ENCODE data around the gene ADRA2B.

ADRA2B gene

DNA sequence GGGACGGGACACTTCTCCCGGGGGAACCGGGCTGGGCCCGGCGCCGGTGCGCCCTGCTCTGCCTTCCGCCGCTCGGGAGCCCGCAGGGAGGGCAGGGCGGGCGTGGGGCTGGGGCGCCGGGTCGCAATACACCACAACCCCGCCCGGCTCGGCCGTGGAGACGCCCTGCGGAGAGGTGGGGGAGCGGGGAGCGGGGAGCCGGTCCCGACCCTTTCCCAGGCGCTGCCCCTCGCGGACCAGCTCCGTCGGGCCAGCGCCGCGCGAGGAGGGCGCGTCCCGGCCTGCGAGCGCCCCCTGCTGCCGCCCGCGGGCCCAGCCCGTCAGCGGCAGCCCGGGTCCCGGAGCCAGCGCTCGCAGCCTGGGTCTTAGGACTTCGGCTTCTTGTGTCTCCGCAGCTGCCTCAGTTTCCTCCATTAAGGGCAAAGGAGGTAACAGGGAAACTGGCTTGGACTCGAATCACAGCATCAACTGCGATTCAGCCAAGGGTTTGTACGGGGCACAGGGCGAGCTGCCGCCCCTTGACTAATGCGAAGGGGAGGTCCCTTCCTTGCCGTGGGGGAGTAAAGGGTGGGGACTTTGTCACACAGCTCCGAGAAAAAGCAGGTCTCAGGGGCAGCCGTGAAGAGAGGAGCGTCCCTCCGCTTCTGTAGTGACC, 635 bp upstream of the ADRA2B start:
- no peak for DNase-seq (ENCODE audit: low read depth)

DNA sequence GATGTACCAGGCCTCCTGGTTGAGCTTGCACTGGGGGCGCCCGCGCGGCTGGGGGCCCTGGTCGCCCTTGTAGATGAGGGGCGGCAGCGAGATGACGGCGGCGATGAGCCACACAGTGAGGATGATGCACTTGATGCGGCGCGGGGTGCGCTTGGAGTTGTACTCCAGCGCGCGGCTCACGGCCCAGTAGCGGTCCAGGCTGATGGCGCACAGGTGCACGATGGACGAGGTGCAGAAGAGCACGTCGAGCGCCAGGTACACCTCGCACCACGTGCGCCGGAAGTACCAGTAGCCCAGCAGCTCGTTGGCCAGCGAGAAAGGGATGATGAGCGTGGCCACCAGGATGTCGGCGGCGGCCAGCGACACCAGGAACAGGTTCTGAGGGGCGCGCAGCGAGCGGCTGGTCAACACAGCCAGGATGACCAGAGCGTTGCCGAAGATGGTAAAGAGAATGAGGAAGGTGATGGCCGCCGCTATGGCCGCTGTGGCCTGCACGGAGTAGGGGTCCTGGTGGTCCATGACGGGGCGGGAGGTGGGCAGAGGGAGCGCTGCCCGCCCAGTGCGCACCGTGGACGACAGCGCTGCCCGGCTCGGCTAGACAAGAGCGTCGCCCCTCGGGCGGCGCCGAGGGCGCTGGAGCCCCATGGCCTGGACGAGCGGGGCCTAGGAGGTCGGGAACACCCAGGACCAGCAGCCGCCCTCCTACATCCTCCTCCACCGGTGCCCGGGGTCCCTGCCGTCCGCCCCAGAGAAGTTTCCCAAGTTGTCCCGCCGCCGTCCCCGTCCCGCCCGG, 544 bp downstream of the ADRA2B start:
- no peak for DNase-seq (ENCODE audit: low read depth)

DNA sequence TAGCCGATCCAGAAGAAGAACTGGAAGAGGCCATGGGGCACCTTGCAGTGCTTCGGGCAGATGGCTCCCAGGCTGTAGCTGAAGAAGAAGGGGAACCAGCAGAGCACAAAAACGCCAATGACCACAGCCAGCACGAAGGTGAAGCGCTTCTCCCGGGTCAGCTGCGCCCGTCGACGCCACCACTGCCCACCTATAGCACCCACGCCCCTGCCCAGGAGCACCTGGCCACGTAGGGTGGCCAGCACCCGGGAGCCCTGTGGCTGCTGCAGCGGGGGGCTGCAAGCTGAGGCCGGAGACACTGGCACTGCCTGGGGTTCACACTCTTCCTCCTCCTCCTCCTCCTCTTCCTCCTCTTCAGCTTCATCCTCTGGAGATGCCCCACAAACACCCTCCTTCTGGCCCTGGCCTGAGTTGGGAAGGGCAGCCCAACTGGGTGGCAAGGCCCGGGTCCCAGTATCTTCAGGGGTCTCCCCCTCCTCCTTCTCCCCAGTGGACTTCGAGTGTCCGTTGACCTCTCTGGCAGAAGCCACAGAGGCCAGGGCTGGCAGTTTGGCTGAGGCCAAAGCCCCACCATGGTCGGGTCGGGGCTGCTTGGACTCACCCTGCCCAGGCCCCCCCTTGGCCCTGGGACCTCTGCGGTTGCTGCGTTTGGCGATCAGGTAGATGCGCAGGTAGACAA, 1.3 kb downstream of the ADRA2B start:
- no peak for DNase-seq (ENCODE audit: low read depth)

DNA sequence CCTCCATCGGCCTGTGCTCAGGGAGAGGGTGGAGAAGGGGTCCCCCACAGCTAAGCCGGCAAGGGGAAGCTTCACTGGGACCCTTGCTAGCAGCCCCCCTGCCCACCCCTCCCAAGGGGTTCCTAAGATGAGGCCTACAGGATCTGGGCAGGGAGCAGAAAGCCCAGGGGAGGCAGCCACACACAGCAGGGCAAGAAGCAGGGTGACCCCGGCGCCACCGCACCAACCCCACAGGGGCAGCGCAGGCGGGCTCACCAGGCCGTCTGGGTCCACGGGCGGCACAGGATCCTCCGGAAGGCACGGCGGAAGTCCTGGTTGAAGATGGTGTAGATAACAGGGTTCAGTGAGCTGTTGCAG, 1.8 kb downstream of the ADRA2B start:
- no peak for DNase-seq (ENCODE audit: low read depth)

DNA sequence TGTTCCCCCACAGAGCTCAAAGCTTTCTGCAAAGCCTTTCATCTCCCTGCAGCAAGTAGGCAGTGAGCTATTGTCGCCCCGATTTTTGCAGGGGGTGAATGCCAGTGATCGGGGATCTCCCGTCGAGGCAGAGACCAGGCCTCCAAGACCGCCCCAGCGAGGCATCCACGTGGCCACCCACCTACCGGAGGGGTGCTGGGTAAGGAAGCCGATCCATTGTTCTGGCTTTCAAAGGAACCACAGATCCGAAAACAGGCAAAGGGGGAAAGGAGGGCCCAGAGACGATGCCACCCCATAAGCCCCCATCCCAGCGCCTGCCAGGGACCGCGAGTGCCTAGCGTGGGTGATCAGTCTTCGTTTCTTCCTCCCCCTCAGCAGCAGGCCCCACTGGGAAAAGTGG, 2.4 kb downstream of the ADRA2B start:
- no peak for DNase-seq (ENCODE audit: low read depth)

DNA sequence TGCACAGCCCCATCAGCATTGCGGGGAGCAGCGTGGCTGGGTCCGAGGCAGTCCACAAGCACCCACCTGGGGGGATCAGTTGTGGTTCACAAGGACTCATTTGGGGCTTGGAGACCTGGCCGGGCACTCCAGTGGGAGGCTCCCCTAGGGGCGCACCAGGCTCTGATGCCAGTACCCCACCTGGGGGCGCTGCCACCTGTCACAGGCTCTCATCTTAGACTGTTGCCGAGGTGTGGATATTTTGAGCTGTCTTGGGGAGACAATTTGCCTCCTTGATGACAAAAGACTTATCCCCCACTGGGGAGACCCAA, 3.0 kb downstream of the ADRA2B start:
- no peak for DNase-seq (ENCODE audit: low read depth)

DNA sequence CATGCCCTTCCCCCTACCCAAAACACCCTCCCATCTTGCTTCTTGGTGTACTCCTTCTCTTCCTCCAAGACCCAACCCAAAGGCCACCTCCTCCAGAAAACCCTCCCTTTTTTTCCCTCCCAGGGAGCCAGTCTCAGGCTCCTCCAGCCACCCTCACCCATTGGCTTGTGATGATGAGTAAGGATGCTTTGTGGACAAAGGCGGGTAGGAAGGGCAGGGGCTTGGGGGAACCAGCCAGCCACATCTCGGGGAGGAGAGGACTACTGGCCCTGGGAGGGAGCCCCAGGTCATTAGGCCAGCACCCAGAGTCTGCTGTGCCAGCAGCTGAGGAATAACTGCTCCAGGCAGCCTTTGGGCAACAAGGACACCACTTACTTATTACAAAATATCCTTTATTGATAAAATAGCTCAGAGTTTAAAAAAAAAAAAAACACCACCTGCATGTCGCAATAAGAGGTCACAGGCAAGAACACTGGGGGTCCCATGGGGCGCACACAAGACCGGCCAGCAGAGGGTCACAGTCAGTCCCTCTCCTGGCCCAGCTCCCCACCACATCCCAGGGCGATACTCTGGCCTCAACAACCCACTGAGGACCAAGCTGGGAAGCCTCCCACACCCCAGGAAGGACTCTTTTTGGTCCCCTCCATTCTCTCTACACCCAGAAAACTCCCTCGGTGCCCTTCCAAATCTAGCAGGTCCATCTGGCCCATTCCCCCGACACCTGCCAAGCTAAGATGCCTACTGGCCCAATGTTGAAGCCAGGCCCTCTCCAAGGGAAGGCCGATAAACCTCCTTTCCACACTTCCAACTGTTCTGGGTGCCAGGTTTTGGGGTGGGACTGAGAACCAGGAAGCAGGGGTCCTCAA, 3.6 kb downstream of the ADRA2B start:
- DNase-seq (ENCODE audit: low read depth), result no peak

DNA sequence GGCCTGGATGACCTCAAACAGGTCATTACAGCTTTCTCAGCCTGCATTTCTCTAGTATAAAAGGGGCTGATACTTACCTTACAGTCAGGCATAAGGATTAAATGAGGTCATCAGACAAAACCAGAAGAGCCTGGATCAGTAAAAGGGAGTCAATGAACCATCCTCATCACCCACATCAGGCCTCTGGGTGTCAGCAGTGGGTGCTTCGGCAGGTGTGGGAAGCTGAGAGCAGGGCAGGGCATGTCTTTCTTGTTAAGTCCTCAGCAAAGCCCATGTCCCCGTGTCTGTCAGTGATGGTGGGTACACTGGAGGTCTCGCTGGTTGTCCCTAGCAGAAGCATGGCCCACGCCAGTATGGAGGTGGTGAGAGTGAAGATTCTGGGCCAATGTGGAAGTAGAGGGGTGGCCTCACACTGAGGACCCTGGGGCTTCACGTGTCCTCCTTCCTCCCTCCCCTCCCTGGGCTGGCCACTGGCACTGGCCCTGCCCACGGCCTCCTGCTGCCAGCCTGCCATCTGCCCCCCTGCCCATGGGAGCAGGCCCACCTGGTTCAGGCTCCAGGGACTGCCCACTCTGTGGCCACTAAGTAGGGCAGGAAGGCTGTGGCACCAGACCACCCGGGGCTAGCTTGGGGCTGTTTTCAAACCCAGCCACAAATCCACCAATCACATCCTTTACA, 4.4 kb downstream of the ADRA2B start:
- DNase-seq (ENCODE audit: low read depth), result no peak

DNA sequence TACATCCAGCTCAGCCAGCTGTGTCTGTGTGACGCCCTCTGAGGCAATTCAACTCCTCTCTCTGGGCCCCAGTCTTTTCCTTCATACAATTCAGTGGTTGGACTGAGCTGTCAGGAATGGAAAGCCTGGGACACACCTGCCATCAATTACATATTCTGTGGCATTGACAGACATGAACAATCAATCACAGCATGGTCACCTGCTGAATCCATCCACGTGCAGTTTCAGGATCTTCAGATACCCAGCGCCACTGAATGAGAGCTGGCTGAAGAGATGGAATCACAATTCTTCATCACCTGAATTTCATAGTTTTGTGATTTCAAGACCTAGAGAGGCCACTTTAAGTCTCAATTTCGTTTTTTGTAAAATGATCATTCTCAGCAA, 5.1 kb downstream of the ADRA2B start:
- DNase-seq (ENCODE audit: low read depth), result no peak

DNA sequence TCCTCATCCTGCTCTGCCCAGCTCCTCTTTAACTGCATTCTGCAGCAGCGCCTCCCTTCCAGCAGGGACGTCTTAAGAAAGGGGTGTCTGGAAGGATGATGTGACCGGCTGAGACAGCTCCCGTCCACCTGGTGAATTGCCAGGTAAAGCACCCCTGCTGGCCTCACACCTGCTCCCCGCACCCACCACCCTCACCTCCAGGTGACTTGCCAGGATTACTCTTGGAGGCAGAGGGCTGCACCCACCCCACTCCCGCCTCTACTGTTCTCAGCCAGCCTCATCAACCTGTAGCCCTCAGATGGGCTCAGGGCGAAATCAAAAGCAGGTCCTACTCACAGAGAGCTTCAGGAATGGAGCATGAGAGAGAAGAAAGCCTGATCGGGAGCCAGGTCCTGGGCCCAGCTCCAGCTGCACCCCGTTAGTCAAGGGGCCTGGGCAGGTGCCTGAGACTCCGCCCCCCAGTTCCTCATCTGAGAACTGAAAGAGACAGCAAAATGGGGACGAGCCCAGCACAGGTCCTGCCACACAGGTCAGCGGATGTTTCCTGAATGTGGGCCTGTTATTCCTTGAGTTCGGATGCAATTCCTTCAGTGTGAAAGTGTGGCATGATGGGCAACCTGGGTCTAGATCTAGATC, 5.6 kb downstream of the ADRA2B start:
- no peak for DNase-seq (ENCODE audit: low read depth)

DNA sequence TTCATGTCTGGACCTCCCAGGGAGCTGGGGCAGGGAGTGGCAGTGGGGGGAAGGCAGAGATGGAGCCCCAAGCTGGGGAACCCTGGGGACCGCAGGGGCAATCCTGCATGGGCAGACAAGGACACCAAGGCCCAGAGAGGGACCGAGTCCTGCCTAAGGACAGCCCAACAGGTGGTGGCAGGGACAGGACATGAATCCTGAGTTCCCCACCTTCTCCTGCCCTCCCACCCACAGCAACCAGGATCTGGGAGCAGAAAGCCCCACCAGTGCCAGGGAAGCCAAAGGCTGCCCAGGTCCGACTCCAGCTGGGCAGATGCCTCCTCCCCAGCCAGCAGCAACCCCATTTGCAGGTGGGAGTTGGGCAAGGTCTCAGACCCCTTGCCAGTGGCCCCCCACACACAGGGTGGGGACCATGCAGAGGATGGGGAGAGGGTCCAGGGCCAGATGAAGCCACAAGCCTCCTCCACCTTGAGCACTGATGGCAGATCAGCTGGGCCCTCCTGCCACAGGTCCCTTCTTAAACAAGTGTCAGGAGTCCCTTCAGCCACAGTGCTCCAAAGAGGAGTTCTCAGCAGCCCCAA, 6.3 kb downstream of the ADRA2B start:
- DNase-seq (ENCODE audit: low read depth), result no peak

DNA sequence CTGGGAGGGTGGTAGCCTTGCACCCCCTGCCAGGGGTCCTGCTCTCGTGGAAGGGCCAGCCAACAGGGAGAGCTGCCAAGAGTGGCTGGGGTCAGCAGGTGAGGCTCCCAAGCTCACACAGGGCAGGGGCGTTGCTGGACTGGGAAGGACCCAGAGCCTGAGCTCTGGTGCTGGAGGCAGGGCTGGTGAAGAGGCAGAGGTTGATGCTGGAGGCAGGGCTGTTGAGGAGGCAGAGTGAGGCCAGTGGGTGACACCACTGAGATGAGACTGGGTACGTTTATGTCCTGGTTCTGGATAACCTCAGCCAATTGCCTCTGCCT, 7.0 kb downstream of the ADRA2B start:
- DNase-seq (ENCODE audit: low read depth), result no peak

DNA sequence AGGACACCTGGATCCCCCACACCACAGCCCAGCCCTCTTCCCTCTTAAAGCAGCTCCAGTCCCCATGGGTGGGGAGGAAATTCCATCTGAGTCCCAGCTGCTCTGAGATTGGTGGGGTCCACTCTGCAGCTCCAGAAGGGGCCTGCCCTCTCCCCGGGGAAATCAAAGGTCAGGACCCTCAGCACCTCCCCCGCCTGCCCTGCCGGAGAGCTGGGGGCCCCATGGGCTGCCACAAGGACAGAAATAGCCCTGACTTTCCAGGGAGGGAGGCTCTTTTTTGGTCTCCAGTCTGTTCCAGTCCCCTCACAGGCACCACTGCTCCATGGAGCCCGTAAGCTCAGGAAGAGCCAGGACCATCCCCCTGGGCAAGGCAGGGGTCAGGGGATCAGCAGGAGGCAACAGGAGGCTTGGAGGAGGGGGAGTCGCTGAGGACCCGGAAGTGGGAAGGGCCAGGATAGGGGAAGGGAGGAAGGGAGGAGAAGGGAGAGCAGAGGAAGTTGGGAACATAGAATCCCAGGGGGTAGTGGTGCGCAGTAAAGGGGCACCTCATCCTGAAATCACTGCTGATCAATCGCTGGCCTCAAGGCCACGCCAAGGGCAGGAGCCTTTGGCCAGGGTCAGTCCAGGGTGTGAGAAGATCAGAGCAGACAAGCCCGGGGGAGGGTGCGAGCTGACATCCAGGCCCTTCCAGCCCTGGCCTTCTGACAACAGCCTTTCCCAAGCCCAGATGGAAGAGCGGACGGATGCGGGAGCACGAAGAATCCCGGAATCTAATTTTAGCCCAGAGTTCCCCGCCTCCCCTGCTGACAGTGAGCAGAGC, 7.6 kb downstream of the ADRA2B start:
- DNase-seq (ENCODE audit: low read depth), result no peak

DNA sequence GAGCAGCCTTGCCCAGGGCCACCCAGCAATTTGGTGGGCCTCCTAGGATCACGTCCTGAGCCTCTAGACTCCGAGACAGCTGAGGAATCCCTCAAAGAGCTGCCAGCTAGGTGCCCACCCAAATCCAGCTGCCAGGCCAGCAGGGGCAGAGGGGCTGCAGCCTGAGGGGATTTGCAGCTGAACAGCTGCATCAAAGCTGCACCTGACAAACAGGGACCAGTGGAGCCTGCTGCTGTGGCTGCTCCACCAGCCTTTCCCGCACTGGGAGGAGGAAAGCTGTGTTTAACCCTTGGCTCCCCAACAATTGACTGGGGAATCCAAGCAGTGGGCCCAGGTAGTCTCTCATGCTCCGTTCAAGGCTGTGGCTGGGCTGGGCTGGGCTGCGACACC, 8.2 kb downstream of the ADRA2B start:
- DNase-seq (ENCODE audit: low read depth), result no peak

DNA sequence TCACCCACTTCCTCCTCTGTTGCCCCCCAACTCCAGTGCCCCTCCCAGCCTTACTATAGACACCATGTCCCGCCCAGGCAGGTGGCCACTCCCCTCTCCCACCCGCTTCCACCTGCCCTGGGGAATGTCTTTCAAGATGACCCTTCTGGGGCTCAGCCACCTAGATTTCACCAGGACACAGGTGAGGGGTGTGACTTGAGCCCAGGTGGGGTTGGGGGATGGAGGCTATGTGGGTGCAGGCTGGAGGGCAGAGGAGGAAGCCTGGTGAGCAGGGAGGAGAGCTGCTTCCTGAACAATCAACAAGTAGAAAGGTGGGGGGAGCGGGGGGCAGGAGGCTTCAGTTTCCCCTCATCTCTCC, 8.7 kb downstream of the ADRA2B start:
- DNase-seq (ENCODE audit: low read depth), result no peak

DNA sequence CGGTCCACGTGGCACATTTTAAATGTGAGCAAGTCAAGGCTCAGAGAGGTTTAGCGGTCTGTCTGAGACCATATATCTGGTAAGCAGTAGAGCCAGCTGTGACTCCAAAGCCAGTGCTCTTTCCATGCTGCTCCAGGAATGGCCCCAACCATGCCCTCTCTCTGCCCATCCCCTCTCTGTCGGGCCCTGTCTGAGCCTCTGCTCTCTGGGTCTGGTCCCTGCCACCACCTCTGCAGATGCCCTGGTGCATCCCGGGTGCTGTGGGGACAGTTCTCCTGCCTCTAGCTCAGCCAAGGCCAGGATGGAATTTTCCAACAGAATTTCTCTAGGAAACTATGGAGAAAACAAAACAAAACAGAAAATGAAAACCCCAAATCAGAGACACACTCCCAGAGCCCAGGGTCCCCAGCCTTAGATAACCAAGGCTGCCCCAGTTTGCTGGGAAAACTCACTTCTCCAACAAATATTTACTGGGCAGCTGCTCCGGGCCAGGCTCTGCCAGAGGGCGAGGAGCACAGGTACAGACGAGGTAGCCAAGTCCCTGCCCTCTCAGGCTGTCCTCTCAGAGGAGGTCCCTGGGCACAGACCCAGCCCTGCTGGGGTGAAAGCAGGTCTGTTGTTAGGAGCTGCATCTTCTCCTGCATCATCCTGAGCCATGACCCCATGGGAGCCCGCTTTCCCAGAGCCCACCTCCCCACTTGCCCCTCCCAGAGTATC, 9.2 kb downstream of the ADRA2B start:
- DNase-seq (ENCODE audit: low read depth), result no peak

DNA sequence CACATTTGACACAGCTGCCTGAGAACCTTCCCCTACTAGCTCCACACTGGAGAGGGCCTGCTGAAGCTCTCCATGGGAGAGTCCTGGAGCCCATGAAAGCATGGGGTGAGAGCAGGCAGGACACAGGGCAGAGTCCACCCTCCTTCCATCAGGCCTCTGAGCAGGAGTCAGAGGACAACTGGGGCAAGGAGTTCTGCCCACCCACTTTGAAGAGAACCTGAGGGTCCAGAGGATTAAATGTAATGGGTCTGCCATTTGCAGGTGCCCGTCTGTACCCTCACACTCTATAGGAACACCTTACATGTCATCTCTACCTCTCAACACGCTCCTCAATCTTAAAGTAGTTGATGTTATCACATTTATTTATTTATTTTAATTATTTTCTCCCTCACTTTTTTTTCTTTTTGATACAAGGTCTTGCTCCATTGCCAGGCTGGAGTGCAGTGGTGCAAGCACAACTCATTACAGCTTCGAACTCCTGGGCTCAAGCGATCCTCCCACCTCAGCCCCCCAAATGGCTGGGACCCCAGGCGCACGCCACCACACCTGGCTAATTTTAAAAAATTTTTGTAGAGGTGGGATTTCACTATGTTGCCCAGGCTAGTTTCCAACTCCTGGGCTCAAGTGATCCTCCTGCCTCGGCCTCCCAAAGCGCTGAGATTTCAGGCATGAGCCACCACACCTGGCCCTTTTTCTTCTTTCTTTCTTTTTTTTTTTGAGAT, 10.2 kb downstream of the ADRA2B start:
- no peak for DNase-seq (ENCODE audit: low read depth)

DNA sequence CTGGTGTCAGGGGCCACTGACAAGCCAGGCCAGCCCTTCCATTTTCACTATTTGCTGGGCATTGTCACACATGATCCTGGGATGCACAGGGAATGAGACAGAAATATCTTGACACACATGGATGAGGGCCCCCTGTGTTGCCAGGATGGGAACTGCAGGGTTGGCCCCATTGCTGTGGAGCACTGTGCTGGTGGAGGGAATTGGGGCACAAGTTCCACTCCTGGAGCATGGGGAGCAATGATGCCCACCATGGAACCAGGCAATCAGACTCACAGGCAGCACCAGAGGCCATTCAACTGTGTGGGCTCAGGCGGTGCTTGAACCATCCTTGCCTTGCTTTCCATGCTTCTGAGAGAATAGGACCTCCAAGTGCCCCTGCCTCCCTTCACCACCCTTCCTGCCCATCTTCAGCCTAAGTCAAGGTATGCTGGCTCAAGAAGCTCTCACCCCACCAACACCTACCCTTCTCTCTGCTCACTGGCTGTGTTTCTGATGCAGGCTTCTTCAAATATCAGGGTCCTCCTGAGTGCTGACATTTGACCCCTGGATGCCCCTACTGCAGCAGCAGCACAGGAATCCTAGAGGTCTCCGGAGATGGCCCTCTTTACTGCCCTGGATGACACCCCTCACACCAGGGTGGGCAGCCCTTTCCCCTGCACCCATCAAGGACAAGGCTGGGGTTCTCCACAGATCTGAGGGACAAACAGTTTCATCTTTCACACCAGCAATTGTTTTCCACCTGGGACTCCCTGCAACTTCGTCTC, 11.0 kb downstream of the ADRA2B start:
- no peak for DNase-seq (ENCODE audit: low read depth)

DNA sequence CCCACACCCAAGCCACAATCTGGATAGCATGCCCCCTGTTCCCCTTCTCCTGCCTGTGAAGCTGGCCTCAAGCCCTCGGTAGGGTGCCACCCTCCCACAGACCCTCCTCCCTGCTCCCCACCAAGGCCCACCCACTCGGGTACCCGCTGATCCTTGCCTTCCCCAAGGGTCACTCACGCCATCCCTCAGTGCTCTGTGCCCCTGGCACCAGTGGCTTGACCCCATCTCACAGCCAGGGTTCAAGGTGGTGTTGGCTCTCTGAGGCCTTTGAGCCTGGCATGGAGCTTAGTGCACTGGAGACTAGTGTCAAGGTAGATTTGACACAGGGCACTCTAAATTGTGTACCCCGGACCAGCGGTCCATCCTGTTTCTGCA, 11.9 kb downstream of the ADRA2B start:
- DNase-seq (ENCODE audit: low read depth), result no peak
